Mesothelial cell of epicardium (in vitro differentiated cells): ENCODE results near the gene NLGN1. TPM values are rescaled to one million over a fixed set of nuclear protein-coding genes. Genes with fewer than 3 reads are reported as not detected.
"Not testable (repeated sequence)": the region's sequence is repeated elsewhere in the genome, so short reads cannot be mapped to it uniquely, and the experiment has no call there.

Experiments used
- DNase-seq, 2 experiments: peaks; one replicate each; pipeline ENCODE4 v3.0.0; 2021; ENCODE audit warnings: low spot score in 2 of 2; ENCODE audit not compliant: unreplicated experiment in 2 of 2
- H3K27ac Mint-ChIP-seq: 2 replicates; pipeline ENCODE4 v1.8.0; 2021; ENCODE audit warnings: mixed read lengths
- H3K27me3 Mint-ChIP-seq: 2 replicates; pipeline ENCODE4 v1.8.0; 2021; ENCODE audit warnings: low read depth, mixed read lengths
- H3K36me3 Mint-ChIP-seq: 2 replicates; pipeline ENCODE4 v1.8.0; 2021; ENCODE audit warnings: mixed read lengths
- H3K4me1 Mint-ChIP-seq: 2 replicates; pipeline ENCODE4 v1.8.0; 2021; ENCODE audit warnings: mixed read lengths
- H3K4me3 Mint-ChIP-seq: 2 replicates; pipeline ENCODE4 v1.8.0; 2021; ENCODE audit warnings: mild to moderate bottlenecking, moderate library complexity, mixed read lengths
- H3K9me3 Mint-ChIP-seq: 2 replicates; pipeline ENCODE4 v1.8.0; 2021; ENCODE audit warnings: mixed read lengths
- CTCF ChIP-seq: fragments of 200-600 bp; sonication (generic); IDR thresholded peaks from one replicate; pipeline ENCODE4 v1.5.0; 2021; ENCODE audit warnings: antibody characterized with exemption; ENCODE audit not compliant: unreplicated experiment
- total RNA-seq: library from RNA; stranded (reverse); gene quantifications from 3 replicates; pipeline ENCODE4 v1.2.1, GENCODE V29; 2021

Gene NLGN1
- total RNA-seq, 1 donor from 2014 or later = 4.2 TPM

- DNase-seq = no peak
- Mint-ChIP-seq H3K9me3 (no peaks in the 10 kb centered on the region), H3K27me3 (no peaks in the 10 kb centered on the region), H3K36me3 (no peaks in the 10 kb centered on the region), H3K4me3 (no peak overlapping the region), H3K27ac (no peak overlapping the region), H3K4me1 (peaks cover 2% of the 10 kb centered on the region)
- no peak for TF ChIP-seq CTCF
Measured at GRCh38 chr3:174199696-174200095, 802.2 kb downstream of the NLGN1 start.

DNA sequence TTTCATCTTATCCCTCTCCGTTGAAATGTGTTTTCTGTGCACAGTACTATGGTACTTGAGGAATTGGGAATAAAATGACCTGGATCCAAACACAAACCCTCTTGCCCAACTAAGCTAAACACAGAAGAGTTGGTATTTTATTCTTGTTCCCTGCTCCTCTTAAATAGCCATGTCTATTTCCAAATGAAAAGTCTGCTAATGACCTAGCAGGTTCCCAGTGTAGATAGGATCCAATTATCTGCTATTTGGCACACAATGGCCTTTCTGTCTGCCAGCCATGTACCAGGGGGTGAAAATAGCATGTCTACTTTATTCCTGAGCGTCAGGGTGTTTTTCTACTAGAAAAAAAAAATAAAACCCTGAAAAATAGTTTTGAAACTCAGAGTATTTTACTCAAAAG is 804.6 kb downstream of the NLGN1 start:
- Mint-ChIP-seq H3K9me3 (no peaks in the 10 kb centered on the region), H3K27ac (no peak overlapping the region), H3K4me1 (peaks cover 5% of the 10 kb centered on the region), H3K27me3 (no peaks in the 10 kb centered on the region), H3K36me3 (no peaks in the 10 kb centered on the region), H3K4me3 (no peak overlapping the region)
- TF ChIP-seq CTCF = no peak
- no peak for DNase-seq

GRCh38 chr3:174202561-174202960 is 805.0 kb downstream of the NLGN1 start:
- no peaks in the 10 kb centered on the region for H3K27me3 Mint-ChIP-seq
- no peak overlapping the region for H3K4me3 Mint-ChIP-seq
- no peaks in the 10 kb centered on the region for H3K36me3 Mint-ChIP-seq
- no peak overlapping the region for H3K27ac Mint-ChIP-seq
- no peak for DNase-seq
- TF ChIP-seq CTCF = no peak
- no peaks in the 10 kb centered on the region for H3K9me3 Mint-ChIP-seq
- peaks cover 5% of the 10 kb centered on the region for H3K4me1 Mint-ChIP-seq

GRCh38 chr3:174204765-174205164 is 807.2 kb downstream of the NLGN1 start:
- peaks cover 5% of the 10 kb centered on the region for H3K4me1 Mint-ChIP-seq
- no peaks in the 10 kb centered on the region for H3K27me3 Mint-ChIP-seq
- DNase-seq = no peak
- H3K27ac Mint-ChIP-seq = no peak overlapping the region
- H3K9me3 Mint-ChIP-seq = no peaks in the 10 kb centered on the region
- H3K4me3 Mint-ChIP-seq = no peak overlapping the region
- TF ChIP-seq CTCF = no peak
- H3K36me3 Mint-ChIP-seq = no peaks in the 10 kb centered on the region

DNA sequence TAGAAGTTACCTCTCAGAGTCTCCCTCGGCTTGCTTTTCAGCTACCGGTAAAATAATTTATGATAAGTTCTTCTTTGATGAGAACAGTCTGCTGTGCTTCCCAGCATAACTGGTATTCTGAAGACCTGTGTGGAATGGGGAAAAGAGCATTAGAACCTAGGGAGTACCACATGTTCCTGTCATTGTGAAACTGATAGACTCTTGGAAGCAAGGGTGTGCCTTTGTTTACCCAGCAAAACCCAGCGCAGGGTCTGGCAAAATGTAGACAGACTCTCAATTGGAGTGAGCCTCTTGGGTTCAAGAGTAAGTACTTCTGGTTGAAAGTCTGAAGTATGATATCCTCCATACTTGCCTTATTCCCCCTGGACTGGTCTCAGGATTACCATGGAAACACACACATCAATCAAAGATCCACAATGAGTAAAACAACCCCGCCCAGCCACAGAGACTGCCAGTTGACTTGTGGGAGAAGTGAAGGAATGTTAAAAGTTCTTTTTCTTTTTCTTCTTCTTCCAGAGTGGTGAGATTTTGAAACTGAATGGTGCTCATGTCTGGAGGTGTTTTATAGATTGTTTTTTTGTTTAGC is 809.2 kb downstream of the NLGN1 start:
- no peaks in the 10 kb centered on the region for H3K27me3 Mint-ChIP-seq
- peaks cover 5% of the 10 kb centered on the region for H3K4me1 Mint-ChIP-seq
- no peak overlapping the region for H3K27ac Mint-ChIP-seq
- no peak overlapping the region for H3K4me3 Mint-ChIP-seq
- DNase-seq = no peak
- no peak for TF ChIP-seq CTCF
- no peaks in the 10 kb centered on the region for H3K36me3 Mint-ChIP-seq
- no peaks in the 10 kb centered on the region for H3K9me3 Mint-ChIP-seq

DNA sequence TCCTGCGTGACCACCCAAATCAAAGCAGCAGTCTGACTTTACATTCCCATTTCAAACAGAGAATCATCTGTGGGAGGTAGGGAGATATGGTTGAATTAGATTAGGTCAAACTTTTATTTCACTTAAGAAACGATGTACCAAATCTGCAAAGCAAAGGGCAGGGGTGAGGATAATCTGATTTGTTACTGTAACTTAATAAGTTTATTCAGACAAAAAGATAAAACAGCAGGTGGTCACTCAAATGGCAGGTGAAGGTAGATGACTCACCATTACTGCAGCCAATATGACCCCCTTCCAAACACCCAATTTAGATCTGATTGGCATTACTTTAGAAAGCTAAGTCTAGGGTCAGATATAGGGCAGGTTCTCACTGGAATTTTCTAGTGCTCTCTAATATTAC is 810.6 kb downstream of the NLGN1 start:
- TF ChIP-seq CTCF = no peak
- H3K4me3 Mint-ChIP-seq = no peak overlapping the region
- DNase-seq = no peak
- H3K36me3 Mint-ChIP-seq = no peaks in the 10 kb centered on the region
- no peak overlapping the region for H3K27ac Mint-ChIP-seq
- H3K27me3 Mint-ChIP-seq = no peaks in the 10 kb centered on the region
- H3K9me3 Mint-ChIP-seq = no peaks in the 10 kb centered on the region
- H3K4me1 Mint-ChIP-seq = peaks cover 5% of the 10 kb centered on the region

DNA sequence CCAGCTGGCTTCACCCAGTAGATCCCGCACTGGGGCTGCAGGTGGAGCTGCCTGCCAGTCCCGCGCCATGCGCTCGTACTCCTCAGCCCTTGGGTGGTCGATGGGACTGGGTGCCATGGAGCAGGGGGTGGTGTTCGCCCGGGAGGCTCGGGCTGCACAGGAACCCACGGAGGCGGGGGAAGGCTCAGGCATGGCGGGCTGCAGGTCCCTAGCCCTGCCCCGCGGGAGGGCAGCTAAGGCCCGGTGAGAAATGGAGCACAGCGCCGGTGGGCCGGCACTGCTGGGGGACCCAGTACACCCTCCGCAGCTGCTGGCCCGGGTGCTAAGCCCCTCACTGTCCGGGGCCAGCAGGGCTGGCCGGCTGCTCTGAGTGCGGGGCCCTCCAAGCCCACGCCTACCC is 814.4 kb downstream of the NLGN1 start:
- H3K4me3 Mint-ChIP-seq, H3K4me1 Mint-ChIP-seq, H3K27me3 Mint-ChIP-seq: not testable (repeated sequence)

More for the DNA sequence above, 814.4 kb downstream of the NLGN1 start:
- not testable (repeated sequence) for H3K36me3 Mint-ChIP-seq, H3K9me3 Mint-ChIP-seq, DNase-seq, H3K27ac Mint-ChIP-seq
